Right ventricle myocardium inferior (tissue), 1 donor: ENCODE data around the gene SDC1. TPM values are rescaled to one million over a fixed set of nuclear protein-coding genes. Genes with fewer than 3 reads are reported as not detected.

Experiments
- ATAC-seq: fragments of 200-7000 bp; cut with Tn5 transposase; one replicate; pipeline ENCODE4 v1.9.1; 2020; ENCODE audit warnings: mild to moderate bottlenecking, moderate library complexity
- DNase-seq: peaks from one replicate; pipeline ENCODE4 v3.0.0; 2021; ENCODE audit errors: missing footprints
- intact Hi-C: fragments of 100-400 bp; cut with DNase I; formaldehyde crosslinking; loops from one replicate; pipeline ENCODE4 v1.11.0; 2022
- total RNA-seq: library from RNA; stranded (reverse); fragmentation: NEBNext Ultra II Directional; extraction: Animal tissue kit (Norgen Biotek cat#: 25700); gene quantifications from one replicate; pipeline ENCODE4 v1.2.1, GENCODE V29; 2021
- donor health status: DM: no; HTN: yes; CAD: no; lungs with severe emphysema.

The SDC1 gene
- total RNA-seq, 1 donor from 2014 or later: 0.68 TPM

GRCh38 chr2:20231159-20231558 is 6.2 kb upstream of the SDC1 start:
- DNase-seq: no peak
- ATAC-seq: no peak
- intact Hi-C loops: no loop called here

GRCh38 chr2:20230114-20230425 is 5.1 kb upstream of the SDC1 start:
- ATAC-seq (no peak), DNase-seq (no peak)
- intact Hi-C loops: no loop called here

- ATAC-seq: no peak
- DNase-seq: no peak
- intact Hi-C loops: no loop called here
Observed at GRCh38 chr2:20229322-20230113, 4.6 kb upstream of the SDC1 start.

- ATAC-seq (no peak), DNase-seq (no peak)
- intact Hi-C loops: no loop called here
Observed at GRCh38 chr2:20227894-20228505, 3.1 kb upstream of the SDC1 start.

- ATAC-seq (no peak), DNase-seq (no peak)
- intact Hi-C loops: no loop called here
Observed at GRCh38 chr2:20226152-20226545, 1.2 kb upstream of the SDC1 start.

GRCh38 chr2:20225294-20226151 is 593 bp upstream of the SDC1 start:
- DNase-seq (no peak), ATAC-seq (peak; percentile 79)
- intact Hi-C loops: no loop called here

GRCh38 chr2:20224164-20224715 is 690 bp downstream of the SDC1 start:
- ATAC-seq: peak; percentile 12
- intact Hi-C loops: no loop called here
- no peak for DNase-seq

- intact Hi-C loops: no loop called here
- peak; percentile 53 for ATAC-seq
Observed at GRCh38 chr2:20223407-20224163, 1.3 kb downstream of the SDC1 start.

GRCh38 chr2:20222769-20223406 is 2.0 kb downstream of the SDC1 start:
- no peak for ATAC-seq
- no peak for DNase-seq
- intact Hi-C loops: no loop called here

More at GRCh38 chr2:20223407-20224163, 1.3 kb downstream of the SDC1 start:
- no peak for DNase-seq

GRCh38 chr2:20222014-20222768 is 2.7 kb downstream of the SDC1 start:
- DNase-seq (no peak), ATAC-seq (no peak)
- intact Hi-C loops: no loop called here

GRCh38 chr2:20221555-20221973 is 3.4 kb downstream of the SDC1 start:
- ATAC-seq: no peak

GRCh38 chr2:20220806-20221554 is 4.0 kb downstream of the SDC1 start:
- intact Hi-C loops: no loop called here
- ATAC-seq: no peak

More at GRCh38 chr2:20221555-20221973, 3.4 kb downstream of the SDC1 start:
- no peak for DNase-seq
- intact Hi-C loops: no loop called here

GRCh38 chr2:20219763-20220380 is 5.1 kb downstream of the SDC1 start:
- no peak for DNase-seq
- intact Hi-C loops: no loop called here
- no peak for ATAC-seq

More at GRCh38 chr2:20220806-20221554, 4.0 kb downstream of the SDC1 start:
- DNase-seq: no peak

- no peak for ATAC-seq
- intact Hi-C loops: no loop called here
- no peak for DNase-seq
Observed at GRCh38 chr2:20218331-20219320, 6.3 kb downstream of the SDC1 start.
